Left lobe of liver (tissue), 2 donors: ENCODE measurements around the gene CCDC141. TPM values are rescaled to one million over a fixed set of nuclear protein-coding genes. Genes with fewer than 3 reads are reported as not detected.
"Not testable (repeated sequence)": the region's sequence is repeated elsewhere in the genome, so short reads cannot be mapped to it uniquely, and the experiment has no call there.

Source experiments
- ATAC-seq: fragments of 200-7000 bp; cut with Tn5 transposase; one replicate; pipeline ENCODE4 v1.9.1; 2020; ENCODE audit warnings: mild to moderate bottlenecking, moderate library complexity
- DNase-seq: peaks from one replicate; pipeline ENCODE4 v3.0.0-alpha.2; 2020; ENCODE audit warnings: low spot score
- total RNA-seq: library from RNA; stranded (reverse); gene quantifications from one replicate; pipeline ENCODE4 v1.2.1, GENCODE V29; 2021
- donor health status: DM: no; HTN: no; CAD: no; lungs with moderate emphysema.
- donor health status: DM: no; HTN: yes; CAD: no.

Gene CCDC141
- total RNA-seq, 1 donor from 2014 or later = 0.38 TPM

- DNase-seq, ATAC-seq: not testable (repeated sequence)
Observed at GRCh38 chr2:178989424-178989823, 60.5 kb downstream of the CCDC141 start.

- ATAC-seq, DNase-seq: not testable (repeated sequence)
Observed at GRCh38 chr2:178982652-178983051, 67.3 kb downstream of the CCDC141 start.

- no peak for ATAC-seq
- no peak for DNase-seq
Observed at GRCh38 chr2:178980815-178981214, 69.1 kb downstream of the CCDC141 start.

GRCh38 chr2:178978667-178979066 lies 71.3 kb downstream of the CCDC141 start:
- DNase-seq = no peak
- no peak for ATAC-seq

- DNase-seq = no peak
- no peak for ATAC-seq
Observed at GRCh38 chr2:178976351-178976750, 73.6 kb downstream of the CCDC141 start.

GRCh38 chr2:178962805-178963433 lies 87.0 kb downstream of the CCDC141 start:
- no peak for ATAC-seq
- DNase-seq = no peak

GRCh38 chr2:178962152-178962551 lies 87.8 kb downstream of the CCDC141 start:
- no peak for ATAC-seq
- no peak for DNase-seq

GRCh38 chr2:178954049-178954448 lies 95.9 kb downstream of the CCDC141 start:
- ATAC-seq = no peak
- DNase-seq = no peak

- no peak for DNase-seq
- ATAC-seq = no peak
Observed at GRCh38 chr2:178951266-178952006, 98.5 kb downstream of the CCDC141 start.

- peak; percentile 73 for ATAC-seq
Observed at GRCh38 chr2:178949584-178949983, 100.4 kb downstream of the CCDC141 start.

GRCh38 chr2:178949151-178949550 lies 100.8 kb downstream of the CCDC141 start:
- ATAC-seq (peak; percentile 84), DNase-seq (no peak)

More at GRCh38 chr2:178949584-178949983, 100.4 kb downstream of the CCDC141 start:
- no peak for DNase-seq

- no peak for ATAC-seq
- DNase-seq = no peak
Observed at GRCh38 chr2:178947006-178947405, 102.9 kb downstream of the CCDC141 start.

- ATAC-seq (no peak), DNase-seq (no peak)
Observed at GRCh38 chr2:178946494-178946893, 103.4 kb downstream of the CCDC141 start.

- no peak for DNase-seq
- ATAC-seq = no peak
Observed at GRCh38 chr2:178943745-178944144, 106.2 kb downstream of the CCDC141 start.

GRCh38 chr2:178934571-178934970 lies 115.4 kb downstream of the CCDC141 start:
- DNase-seq (no peak), ATAC-seq (no peak)

GRCh38 chr2:178933493-178933892 lies 116.4 kb downstream of the CCDC141 start:
- DNase-seq (no peak), ATAC-seq (no peak)

GRCh38 chr2:178928077-178928476 lies 121.9 kb downstream of the CCDC141 start:
- no peak for ATAC-seq
- no peak for DNase-seq

GRCh38 chr2:178927173-178927572 lies 122.8 kb downstream of the CCDC141 start:
- no peak for DNase-seq
- ATAC-seq = no peak

GRCh38 chr2:178924817-178925216 lies 125.1 kb downstream of the CCDC141 start:
- no peak for DNase-seq
- ATAC-seq = no peak

GRCh38 chr2:178923546-178923945 lies 126.4 kb downstream of the CCDC141 start:
- no peak for DNase-seq
- no peak for ATAC-seq

GRCh38 chr2:178920916-178921513 lies 128.9 kb downstream of the CCDC141 start:
- no peak for DNase-seq
- no peak for ATAC-seq

- DNase-seq (no peak), ATAC-seq (no peak)
Observed at GRCh38 chr2:178917555-178917954, 132.4 kb downstream of the CCDC141 start.
